Adrenal gland (tissue), 5 donors: ENCODE results near the gene KLHL25.

Experiments used
- POLR2A ChIP-seq, 2 donors: fragments of 450-650 bp; IDR thresholded peaks; one replicate each; pipeline ENCODE4 v1.6.1; 2017; ENCODE audit warnings: antibody characterized with exemption in 2 of 2, mild to moderate bottlenecking in 2 of 2, moderate library complexity in 1 of 2
- TF ChIP-seq, protein P1 (sequence below), 6 experiments: fragments of 450-650 bp in 4 of 6; fragments of 200-600 bp in 2 of 6; sonication (generic) in 1 of 6; IDR thresholded peaks; 1 replicate in 5 of 6; 2 replicates in 1 of 6; pipeline versions ENCODE4 v1.5.1 to v1.8.0; 2016 to 2021; ENCODE audit warnings: antibody characterized with exemption in 6 of 6, mild to moderate bottlenecking in 2 of 6, moderate library complexity in 1 of 6
- donor health status: DM: no; HTN: no; CAD: no.

DNA sequence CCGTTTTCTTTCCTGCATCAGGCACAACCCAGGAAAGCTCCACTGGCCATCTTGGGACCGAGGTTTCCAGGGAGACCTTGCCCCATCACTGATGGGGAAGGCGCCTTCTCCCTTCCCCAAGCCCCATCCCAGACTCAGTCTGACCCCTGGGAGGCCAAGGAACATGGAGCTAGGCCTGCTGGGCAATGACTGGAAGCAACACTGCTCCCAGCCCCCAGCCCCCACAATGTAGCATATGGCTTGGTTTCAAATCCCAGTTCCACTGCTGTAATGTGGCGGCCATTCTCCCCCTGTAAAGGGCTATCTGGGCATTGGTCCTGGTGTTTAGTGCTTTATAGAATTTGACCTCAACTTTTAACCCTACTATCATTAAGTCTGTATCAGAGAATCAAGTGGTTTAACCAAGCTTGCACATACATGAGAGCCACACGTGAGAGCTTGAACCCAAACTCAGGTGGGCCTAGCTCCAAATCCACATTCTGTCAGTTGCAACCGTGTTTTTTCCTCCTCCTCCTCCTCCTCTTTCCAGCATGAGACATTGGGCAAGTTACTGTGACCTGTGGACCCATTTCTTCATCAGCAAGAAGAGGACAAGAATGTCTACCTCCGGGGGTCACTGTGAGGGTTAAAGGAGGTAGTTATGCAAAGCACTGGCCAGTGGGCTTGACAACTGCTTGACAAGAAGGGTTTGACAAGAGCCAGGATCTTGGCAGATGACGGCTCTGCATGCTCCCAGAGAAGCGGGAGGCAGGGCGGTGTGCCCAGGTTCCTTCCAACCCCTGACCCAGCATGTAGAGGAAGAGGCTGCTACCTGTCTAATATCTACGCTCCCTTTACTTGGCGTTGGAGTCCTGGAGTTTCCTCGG is 37.4 kb downstream of the KLHL25 start:
- TF ChIP-seq, protein P1, sequence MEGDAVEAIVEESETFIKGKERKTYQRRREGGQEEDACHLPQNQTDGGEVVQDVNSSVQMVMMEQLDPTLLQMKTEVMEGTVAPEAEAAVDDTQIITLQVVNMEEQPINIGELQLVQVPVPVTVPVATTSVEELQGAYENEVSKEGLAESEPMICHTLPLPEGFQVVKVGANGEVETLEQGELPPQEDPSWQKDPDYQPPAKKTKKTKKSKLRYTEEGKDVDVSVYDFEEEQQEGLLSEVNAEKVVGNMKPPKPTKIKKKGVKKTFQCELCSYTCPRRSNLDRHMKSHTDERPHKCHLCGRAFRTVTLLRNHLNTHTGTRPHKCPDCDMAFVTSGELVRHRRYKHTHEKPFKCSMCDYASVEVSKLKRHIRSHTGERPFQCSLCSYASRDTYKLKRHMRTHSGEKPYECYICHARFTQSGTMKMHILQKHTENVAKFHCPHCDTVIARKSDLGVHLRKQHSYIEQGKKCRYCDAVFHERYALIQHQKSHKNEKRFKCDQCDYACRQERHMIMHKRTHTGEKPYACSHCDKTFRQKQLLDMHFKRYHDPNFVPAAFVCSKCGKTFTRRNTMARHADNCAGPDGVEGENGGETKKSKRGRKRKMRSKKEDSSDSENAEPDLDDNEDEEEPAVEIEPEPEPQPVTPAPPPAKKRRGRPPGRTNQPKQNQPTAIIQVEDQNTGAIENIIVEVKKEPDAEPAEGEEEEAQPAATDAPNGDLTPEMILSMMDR (IDR thresholded peaks at IDR 0.05), result no peak
- no peak for TF ChIP-seq POLR2A (IDR thresholded peaks at IDR 0.05)
